GM13976 (cell line): Measurements from ENCODE around the gene LEFTY1.

Experiments used
- DNase-seq: peaks from one replicate; pipeline ENCODE4 v3.0.0; 2012; ENCODE audit warnings: low spot score
- CTCF ChIP-seq: IDR thresholded peaks from 2 replicates; pipeline ENCODE4 v1.5.1; 2012; ENCODE audit warnings: borderline replicate concordance, mild to moderate bottlenecking; ENCODE audit not compliant: insufficient read depth; ENCODE audit errors: extremely low read depth, missing control alignments, control extremely low read depth
- in situ Hi-C: fragments of 300-500 bp; cut with MboI; formaldehyde crosslinking; loops from one replicate; pipeline ENCODE4 v1.12.0; 2022; ENCODE audit warnings: low sequenced_read_pairs, mixed read lengths, inconsistent platforms; ENCODE audit not compliant: unreplicated experiment

The LEFTY1 gene

DNA sequence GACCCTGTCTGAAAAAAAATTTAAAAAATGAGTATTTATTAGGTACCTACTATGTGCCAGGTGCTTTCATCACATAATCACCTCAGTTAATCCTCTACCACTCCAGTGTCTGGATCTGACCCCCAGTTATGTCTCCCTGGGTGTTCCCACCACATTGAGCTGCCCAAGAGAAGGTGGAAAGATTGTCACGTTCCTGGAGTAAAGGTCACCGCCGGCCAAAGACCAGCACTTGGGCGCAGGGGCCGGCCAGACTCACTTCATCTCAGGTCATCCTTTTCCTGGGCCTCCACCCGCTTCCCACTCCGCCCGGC is 34.4 kb upstream of the LEFTY1 start:
- in situ Hi-C loops, result no loop called here
- no peak for DNase-seq
- no peak for TF ChIP-seq CTCF

- TF ChIP-seq CTCF, result no peak
- in situ Hi-C loops, result no loop called here
Measured at GRCh38 chr1:225921734-225922709, 33.1 kb upstream of the LEFTY1 start.

GRCh38 chr1:225919906-225920305 is 31.0 kb upstream of the LEFTY1 start:
- no peak for TF ChIP-seq CTCF
- in situ Hi-C loops, result no loop called here
- DNase-seq, result no peak

More at GRCh38 chr1:225921734-225922709, 33.1 kb upstream of the LEFTY1 start:
- DNase-seq, result no peak

- DNase-seq, result no peak
- in situ Hi-C loops, result no loop called here
Measured at GRCh38 chr1:225918280-225918679, 29.3 kb upstream of the LEFTY1 start.

GRCh38 chr1:225917536-225917935 is 28.6 kb upstream of the LEFTY1 start:
- TF ChIP-seq CTCF, result no peak
- in situ Hi-C loops, result no loop called here
- DNase-seq, result no peak

More at GRCh38 chr1:225918280-225918679, 29.3 kb upstream of the LEFTY1 start:
- TF ChIP-seq CTCF, result no peak

- no peak for TF ChIP-seq CTCF
- in situ Hi-C loops, result no loop called here
- no peak for DNase-seq
Measured at GRCh38 chr1:225917101-225917500, 28.2 kb upstream of the LEFTY1 start.

DNA sequence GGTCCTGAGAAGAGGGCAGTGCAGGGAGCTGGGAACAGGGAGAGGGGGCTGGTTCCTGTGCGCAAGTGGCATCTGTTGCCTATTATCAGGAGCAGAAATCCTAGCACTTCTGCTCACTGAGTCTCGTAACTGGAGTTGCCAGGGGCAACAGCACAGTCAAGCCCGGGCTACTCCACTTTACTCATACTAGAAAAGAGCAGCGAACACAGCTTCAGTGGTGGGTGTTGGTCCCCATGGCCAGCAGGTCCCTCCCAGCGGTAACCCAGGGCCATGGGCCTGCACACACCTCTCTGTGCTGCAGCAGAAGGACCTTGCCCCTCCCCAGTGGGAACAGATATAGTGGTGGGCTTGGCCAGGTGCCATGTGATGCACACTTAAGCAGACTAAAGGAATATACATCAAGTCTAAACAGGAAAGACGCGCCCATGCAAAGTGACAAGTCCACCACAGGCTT is 26.6 kb upstream of the LEFTY1 start:
- in situ Hi-C loops, result no loop called here
- DNase-seq, result no peak
- TF ChIP-seq CTCF, result no peak
